Endodermal cell (in vitro differentiated cells): ENCODE data around the gene APOOL. TPM values are rescaled to one million over a fixed set of nuclear protein-coding genes. Genes with fewer than 3 reads are reported as not detected.

Experiments used
- DNase-seq: peaks from one replicate; pipeline ENCODE4 v3.0.0-alpha.2; 2017
- H3K27ac ChIP-seq: 2 replicates; pipeline ENCODE4 v1.5.1; 2013; ENCODE audit warnings: mild to moderate bottlenecking, low read depth, low read length, moderate library complexity
- H3K27me3 ChIP-seq: 2 replicates; pipeline ENCODE4 v1.6.1; 2013; ENCODE audit warnings: mild to moderate bottlenecking, low read length, moderate library complexity; ENCODE audit not compliant: insufficient read depth, control insufficient read depth, poor library complexity, severe bottlenecking
- H3K36me3 ChIP-seq: 2 replicates; pipeline ENCODE4 v1.7.0; 2013; ENCODE audit warnings: mild to moderate bottlenecking, low read length, moderate library complexity; ENCODE audit not compliant: control insufficient read depth, insufficient read depth
- H3K4me1 ChIP-seq: one replicate; pipeline ENCODE4 v1.7.0; 2013; ENCODE audit warnings: low read length; ENCODE audit not compliant: control insufficient read depth, insufficient read depth
- H3K4me3 ChIP-seq: 2 replicates; pipeline ENCODE4 v1.5.1; 2013; ENCODE audit warnings: mild to moderate bottlenecking, low read length, moderate library complexity
- H3K9ac ChIP-seq: 2 replicates; pipeline ENCODE4 v1.6.1; 2013; ENCODE audit warnings: mild to moderate bottlenecking, low read length, moderate library complexity; ENCODE audit not compliant: poor library complexity, severe bottlenecking; ENCODE audit errors: extremely low read depth
- H3K9me3 ChIP-seq: 2 replicates; pipeline ENCODE4 v1.6.1; 2013; ENCODE audit warnings: mild to moderate bottlenecking, low read length, moderate library complexity; ENCODE audit not compliant: control insufficient read depth
- H3K27ac Mint-ChIP-seq: 2 replicates; pipeline ENCODE4 v1.8.0; 2020; ENCODE audit warnings: mixed read lengths
- H3K27me3 Mint-ChIP-seq: 2 replicates; pipeline ENCODE4 v1.8.0; 2021; ENCODE audit warnings: mild to moderate bottlenecking, mixed read lengths; ENCODE audit not compliant: insufficient read depth
- H3K36me3 Mint-ChIP-seq: 2 replicates; pipeline ENCODE4 v1.8.0; 2020; ENCODE audit warnings: low read depth, mixed read lengths
- H3K4me1 Mint-ChIP-seq: 2 replicates; pipeline ENCODE4 v1.8.0; 2020; ENCODE audit warnings: mixed read lengths
- H3K4me3 Mint-ChIP-seq: 2 replicates; pipeline ENCODE4 v1.8.0; 2020; ENCODE audit warnings: mild to moderate bottlenecking, moderate library complexity, mixed read lengths
- H3K9me3 Mint-ChIP-seq: 2 replicates; pipeline ENCODE4 v1.8.0; 2020; ENCODE audit warnings: mild to moderate bottlenecking, mixed read lengths
- CTCF ChIP-seq: fragments of 200-600 bp; sonication (generic); conservative IDR thresholded peaks from 2 replicates; pipeline ENCODE4 v1.5.0; 2021; ENCODE audit warnings: antibody characterized with exemption, mild to moderate bottlenecking
- WGBS, 2 experiments: methylation state at CpG; one replicate each; pipeline versions ENCODE4 v1.1.5 to v1.1.7; 2013; ENCODE audit warnings: missing lambda C conversion rate in 2 of 2, mixed read lengths in 1 of 2; ENCODE audit not compliant: insufficient coverage in 1 of 2, insufficient read length in 1 of 2; 5-methylcytosine and 5-hydroxymethylcytosine counted together
- total RNA-seq, 2 donors: library from RNA; stranded (reverse); fragmentation: NEBNext Ultra II Directional in 1 of 2; extraction: Animal tissue kit (Norgen Biotek cat#: 25700) in 1 of 2; gene quantifications; 2 replicates in 1 of 2; 3 replicates in 1 of 2; pipeline ENCODE4 v1.2.1, GENCODE V29; 2021

The APOOL gene
- total RNA-seq, 2 donors from 2014 or later = 14.3 to 14.8 TPM

DNA sequence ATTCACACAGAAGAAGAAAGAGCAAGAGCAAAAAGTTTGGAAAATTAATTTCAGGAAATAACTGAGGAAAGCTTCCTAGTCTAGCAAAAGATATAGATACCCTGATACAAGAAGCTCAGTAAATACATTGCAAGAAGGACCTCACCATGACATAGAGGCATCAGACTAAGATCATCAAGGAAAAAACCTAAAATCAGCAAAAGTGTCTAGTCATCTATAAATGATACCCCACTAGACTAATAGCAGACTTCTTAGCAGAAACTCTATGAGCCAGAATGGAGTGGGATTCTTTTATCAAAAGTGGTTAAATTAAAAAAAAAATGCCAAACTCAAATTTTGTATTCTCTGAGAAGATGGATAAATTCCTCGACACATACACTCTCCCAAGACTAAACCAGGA, 10.5 kb upstream of the APOOL start:
- Mint-ChIP-seq H3K27me3 (no peaks in the 10 kb centered on the region), H3K4me3 (no peak overlapping the region), H3K27ac (no peak overlapping the region), H3K9me3 (peaks cover 62% of the 10 kb centered on the region), H3K36me3 (no peaks in the 10 kb centered on the region), H3K4me1 (no peaks in the 10 kb centered on the region)
- Histone ChIP-seq H3K27ac (no peak overlapping the region), H3K36me3 (no peaks in the 10 kb centered on the region), H3K9me3 (no peaks in the 10 kb centered on the region), H3K9ac (no peak overlapping the region), H3K4me3 (no peak overlapping the region), H3K27me3 (no peaks in the 10 kb centered on the region), H3K4me1 (no peaks in the 10 kb centered on the region)
- DNase-seq = no peak
- TF ChIP-seq CTCF = no peak
- no CpG with 5 or more reads among the region's 1 CpG for WGBS, 2 experiments

- no peak overlapping the region for H3K9ac ChIP-seq
- H3K4me1 ChIP-seq = no peaks in the 10 kb centered on the region
- H3K4me3 Mint-ChIP-seq = no peak overlapping the region
- DNase-seq = no peak
- peaks cover 43% of the 10 kb centered on the region for H3K9me3 Mint-ChIP-seq
- no peak overlapping the region for H3K27ac Mint-ChIP-seq
- no peaks in the 10 kb centered on the region for H3K4me1 Mint-ChIP-seq
- H3K36me3 Mint-ChIP-seq = no peaks in the 10 kb centered on the region
- no peak overlapping the region for H3K4me3 ChIP-seq
- no peaks in the 10 kb centered on the region for H3K27me3 ChIP-seq
- no peak overlapping the region for H3K27ac ChIP-seq
- 100% methylated on average over 1 of the region's 1 CpG; no CpG with 5 or more reads in 1 of the 2 experiments for WGBS, 2 experiments
- no peaks in the 10 kb centered on the region for H3K9me3 ChIP-seq
- no peaks in the 10 kb centered on the region for H3K36me3 ChIP-seq
- H3K27me3 Mint-ChIP-seq = no peaks in the 10 kb centered on the region
- no peak for TF ChIP-seq CTCF
Measured at GRCh38 chrX:85001344-85001743, 2.3 kb upstream of the APOOL start.

- H3K9me3 Mint-ChIP-seq = peaks cover 52% of the 10 kb centered on the region
- peak overlapping the region; percentile 78 for H3K4me3 Mint-ChIP-seq
- DNase-seq = no peak
- no peaks in the 10 kb centered on the region for H3K27me3 ChIP-seq
- H3K4me1 Mint-ChIP-seq = no peaks in the 10 kb centered on the region
- H3K27ac Mint-ChIP-seq = peak overlapping the region; percentile 94
- H3K36me3 Mint-ChIP-seq = no peaks in the 10 kb centered on the region
- no peaks in the 10 kb centered on the region for H3K9me3 ChIP-seq
- H3K27me3 Mint-ChIP-seq = no peaks in the 10 kb centered on the region
- no peaks in the 10 kb centered on the region for H3K4me1 ChIP-seq
- WGBS, 2 experiments = 14 to 16% methylated on average over 1 to 11 of the region's 11 CpGs
- H3K36me3 ChIP-seq = no peaks in the 10 kb centered on the region
- TF ChIP-seq CTCF = no peak
- H3K9ac ChIP-seq = peak overlapping the region; percentile 81
- peak overlapping the region; percentile 92 for H3K4me3 ChIP-seq
- no peak overlapping the region for H3K27ac ChIP-seq
Measured at GRCh38 chrX:85004255-85004654, 578 bp downstream of the APOOL start.
